NB4 (cell line): ENCODE measurements around the gene CARS1.

Source experiments
- DNase-seq: peaks from one replicate; pipeline ENCODE4 v3.0.0; 2010; ENCODE audit warnings: low read depth
- H3K4me3 ChIP-seq: one replicate; pipeline ENCODE4 v1.5.1; 2011; ENCODE audit warnings: mild to moderate bottlenecking, low read depth, low read length, moderate library complexity
- CTCF ChIP-seq: IDR thresholded peaks from one replicate; pipeline ENCODE4 v1.5.1; 2012; ENCODE audit warnings: low read depth, low read length
- MYC ChIP-seq: IDR thresholded peaks from 2 replicates; pipeline ENCODE4 v1.6.1; 2011; ENCODE audit warnings: low read depth, low read length
- POLR2A ChIP-seq: IDR thresholded peaks from 2 replicates; pipeline ENCODE4 v1.6.1; 2011; ENCODE audit warnings: mild to moderate bottlenecking; ENCODE audit not compliant: insufficient read length; ENCODE audit errors: extremely low read depth
- TF ChIP-seq, protein P1 (sequence below): IDR thresholded peaks from 2 replicates; pipeline ENCODE4 v1.6.1; 2011; ENCODE audit warnings: low read depth, low read length

CARS1 gene

GRCh38 chr11:2958251-2958650, 99.0 kb downstream of the CARS1 start:
- no peak overlapping the region for H3K4me3 ChIP-seq
- TF ChIP-seq, protein P1, sequence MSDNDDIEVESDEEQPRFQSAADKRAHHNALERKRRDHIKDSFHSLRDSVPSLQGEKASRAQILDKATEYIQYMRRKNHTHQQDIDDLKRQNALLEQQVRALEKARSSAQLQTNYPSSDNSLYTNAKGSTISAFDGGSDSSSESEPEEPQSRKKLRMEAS: no peak
- TF ChIP-seq CTCF: no peak
- TF ChIP-seq MYC: no peak
- no peak for TF ChIP-seq POLR2A
- DNase-seq: peak; percentile 49

DNA sequence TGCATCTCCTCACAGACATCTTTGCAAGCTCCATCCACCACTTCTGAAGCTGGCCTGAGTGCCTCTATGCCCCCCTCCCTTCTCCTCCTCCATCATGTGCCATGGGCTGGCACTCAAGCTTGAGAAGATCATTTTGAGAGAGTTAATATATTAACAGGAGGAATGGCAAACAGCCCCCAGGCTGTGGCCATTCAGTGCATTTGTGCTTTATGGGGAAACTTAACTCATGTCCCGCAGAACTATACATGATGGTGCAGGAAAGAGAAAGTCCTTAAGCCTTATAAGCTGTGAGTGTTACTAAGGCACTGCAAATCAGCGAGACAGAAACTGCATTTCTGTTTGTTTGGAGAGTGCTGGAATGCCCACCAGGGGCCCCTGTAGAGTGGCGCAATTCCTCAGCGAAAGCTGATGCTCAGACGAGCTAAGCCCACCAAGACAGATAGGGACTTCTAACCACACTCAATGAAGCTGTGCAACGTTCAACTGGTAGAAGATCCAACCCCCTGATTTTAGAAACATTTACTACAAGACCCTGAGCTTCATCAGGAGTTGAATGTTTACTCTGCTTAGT, 101.2 kb downstream of the CARS1 start:
- TF ChIP-seq POLR2A (no peak), MYC (no peak), CTCF (no peak)
- TF ChIP-seq, protein P1: no peak
- DNase-seq: no peak
- no peak overlapping the region for H3K4me3 ChIP-seq

- no peak overlapping the region for H3K4me3 ChIP-seq
- TF ChIP-seq MYC: no peak
- TF ChIP-seq, protein P1: no peak
- no peak for TF ChIP-seq CTCF
- no peak for TF ChIP-seq POLR2A
- no peak for DNase-seq
These were observed 103.0 kb downstream of the CARS1 start for GRCh38 chr11:2954263-2954662.

DNA sequence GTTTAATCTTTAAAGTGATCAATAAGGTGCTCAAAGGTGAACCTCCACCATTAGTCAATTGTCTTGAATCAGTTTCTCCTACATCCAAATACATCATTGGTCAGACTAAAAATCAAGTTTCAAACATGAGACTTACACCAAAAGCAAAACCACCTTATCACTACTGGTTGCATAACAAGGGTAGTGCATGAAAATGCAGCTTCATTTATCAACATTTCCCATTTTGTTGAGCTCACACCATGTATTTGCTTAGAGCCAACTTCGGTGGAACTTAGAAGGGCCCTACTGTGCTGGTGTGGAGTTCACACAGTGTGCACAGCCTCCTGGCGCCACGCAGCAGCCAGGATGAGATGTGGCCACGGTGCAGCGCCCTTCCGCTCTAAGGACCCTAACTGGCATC, 104.9 kb downstream of the CARS1 start:
- no peak for TF ChIP-seq CTCF
- no peak for TF ChIP-seq MYC
- TF ChIP-seq, protein P1: no peak
- TF ChIP-seq POLR2A: no peak
- no peak overlapping the region for H3K4me3 ChIP-seq
- no peak for DNase-seq

DNA sequence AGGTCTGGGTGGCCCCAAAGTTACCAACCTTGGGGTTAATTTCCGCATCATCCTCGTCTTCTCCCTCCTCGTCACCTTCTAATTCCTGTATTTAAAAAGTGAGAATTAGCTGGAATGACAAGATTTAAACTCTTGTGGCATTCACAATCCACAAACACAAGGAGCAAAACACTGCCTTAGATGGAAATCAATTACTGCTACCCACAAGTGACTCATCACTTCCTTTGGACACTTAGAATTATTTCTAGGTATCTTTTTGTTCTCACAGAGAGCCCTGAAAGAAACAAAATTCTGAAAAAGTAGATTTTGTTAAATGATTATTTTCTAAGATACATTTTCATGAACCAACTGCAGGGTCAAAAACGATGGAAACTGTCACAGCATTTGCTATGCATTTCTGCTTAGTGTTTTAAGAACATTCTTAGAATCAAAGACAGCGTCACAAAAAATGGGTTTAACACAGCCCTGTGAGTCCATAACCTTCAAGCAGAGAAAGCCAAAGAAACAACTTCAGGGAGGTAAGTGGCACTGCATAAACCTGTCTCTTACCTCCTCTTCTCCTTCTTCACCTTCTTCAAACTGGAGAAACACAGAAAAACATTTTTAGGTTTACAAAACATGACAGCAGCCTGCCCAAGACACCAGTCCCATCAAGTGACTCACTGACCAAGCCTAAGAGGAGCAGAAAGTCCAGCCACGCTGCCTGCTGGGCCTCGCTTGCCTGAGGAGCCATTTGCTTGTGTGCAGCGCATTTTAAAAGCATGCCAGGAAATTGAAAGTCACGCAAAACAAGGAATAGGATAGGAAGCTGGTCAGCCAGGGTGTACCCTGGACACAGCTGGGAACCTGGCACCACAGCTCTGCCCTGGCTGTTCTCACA, 105.8 kb downstream of the CARS1 start:
- TF ChIP-seq CTCF (no peak), POLR2A (no peak), MYC (no peak)
- TF ChIP-seq, protein P1: no peak
- H3K4me3 ChIP-seq: no peak overlapping the region
- peak; percentile 56 for DNase-seq
